DOHH2 (cell line): ENCODE data around the gene MACROD2.

Experiments used
- EZH2phosphoT487 ChIP-seq: fragments of 200-600 bp; sonication (generic); IDR thresholded peaks from 2 replicates; pipeline ENCODE4 v1.6.1; 2017; ENCODE audit warnings: borderline replicate concordance, mild to moderate bottlenecking, antibody characterized with exemption, low read length, moderate library complexity, mixed read lengths
- TF ChIP-seq, protein P1 (sequence below): fragments of 200-600 bp; sonication (generic); IDR thresholded peaks from one replicate; pipeline ENCODE4 v1.5.1; 2014; ENCODE audit warnings: antibody characterized with exemption, mild to moderate bottlenecking, low read depth, low read length; ENCODE audit not compliant: poor library complexity, severe bottlenecking

- TF ChIP-seq, protein P1, sequence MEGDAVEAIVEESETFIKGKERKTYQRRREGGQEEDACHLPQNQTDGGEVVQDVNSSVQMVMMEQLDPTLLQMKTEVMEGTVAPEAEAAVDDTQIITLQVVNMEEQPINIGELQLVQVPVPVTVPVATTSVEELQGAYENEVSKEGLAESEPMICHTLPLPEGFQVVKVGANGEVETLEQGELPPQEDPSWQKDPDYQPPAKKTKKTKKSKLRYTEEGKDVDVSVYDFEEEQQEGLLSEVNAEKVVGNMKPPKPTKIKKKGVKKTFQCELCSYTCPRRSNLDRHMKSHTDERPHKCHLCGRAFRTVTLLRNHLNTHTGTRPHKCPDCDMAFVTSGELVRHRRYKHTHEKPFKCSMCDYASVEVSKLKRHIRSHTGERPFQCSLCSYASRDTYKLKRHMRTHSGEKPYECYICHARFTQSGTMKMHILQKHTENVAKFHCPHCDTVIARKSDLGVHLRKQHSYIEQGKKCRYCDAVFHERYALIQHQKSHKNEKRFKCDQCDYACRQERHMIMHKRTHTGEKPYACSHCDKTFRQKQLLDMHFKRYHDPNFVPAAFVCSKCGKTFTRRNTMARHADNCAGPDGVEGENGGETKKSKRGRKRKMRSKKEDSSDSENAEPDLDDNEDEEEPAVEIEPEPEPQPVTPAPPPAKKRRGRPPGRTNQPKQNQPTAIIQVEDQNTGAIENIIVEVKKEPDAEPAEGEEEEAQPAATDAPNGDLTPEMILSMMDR, result no peak
- TF ChIP-seq EZH2phosphoT487, result no peak
Observed at GRCh38 chr20:15528391-15529111, 1533.2 kb downstream of the MACROD2 start.
